SK-N-MC (cell line): Measurements from ENCODE around the gene FUT9.

Experiments
- EZH2 ChIP-seq: fragments of 200-600 bp; sonication (generic); IDR thresholded peaks from one replicate; pipeline ENCODE4 v1.6.1; 2017; ENCODE audit warnings: antibody characterized with exemption
- POLR2AphosphoS5 ChIP-seq: IDR thresholded peaks from 2 replicates; pipeline ENCODE4 v1.6.1; 2012; ENCODE audit warnings: mild to moderate bottlenecking, low read depth, low read length, borderline replicate concordance

DNA sequence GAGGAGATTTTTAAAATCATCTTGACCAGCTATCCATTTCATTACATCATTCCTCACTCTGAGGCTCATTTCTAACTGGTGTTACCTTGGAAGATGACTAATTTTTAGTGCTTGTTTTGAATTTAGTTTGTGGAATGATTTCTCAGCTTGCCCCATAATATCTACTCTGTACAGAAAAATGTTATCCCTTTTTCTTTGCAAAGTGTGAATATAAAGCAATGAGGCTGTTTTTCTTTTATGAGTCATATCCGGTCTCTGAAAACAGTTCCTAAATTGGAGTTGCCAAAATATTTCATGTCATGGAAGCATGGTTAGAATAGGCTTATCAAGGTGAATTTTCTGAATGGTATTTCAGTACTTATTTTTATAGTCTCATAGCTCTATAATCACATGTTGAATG, 43.8 kb downstream of the FUT9 start:
- TF ChIP-seq EZH2 (no peak), POLR2AphosphoS5 (no peak)
